Occipital lobe (tissue), 2 donors: ENCODE results near the gene MOB1B. TPM values are rescaled to one million over a fixed set of nuclear protein-coding genes. Genes with fewer than 3 reads are reported as not detected.

Experiments
- DNase-seq: peaks from one replicate; lab custom pipeline; 2025; lab: John Stamatoyannopoulos, UW
- total RNA-seq: library from RNA; depleted of rRNA; stranded (reverse); fragments of >200 nt; gene quantifications from one replicate; pipeline ENCODE4 v1.2.3, GENCODE V29; 2014

Gene MOB1B
- total RNA-seq, 1 donor from 2014 or later = 39.6 TPM

GRCh38 chr4:70914631-70915030 is 12.5 kb downstream of the MOB1B start:
- no peak for DNase-seq

GRCh38 chr4:70915036-70915815 is 13.1 kb downstream of the MOB1B start:
- DNase-seq = no peak

- DNase-seq = no peak
These were observed 13.8 kb downstream of the MOB1B start for GRCh38 chr4:70915874-70916559.

GRCh38 chr4:70920592-70920991 is 18.4 kb downstream of the MOB1B start:
- DNase-seq = no peak

GRCh38 chr4:70925418-70925817 is 23.2 kb downstream of the MOB1B start:
- no peak for DNase-seq

- no peak for DNase-seq
These were observed 23.9 kb downstream of the MOB1B start for GRCh38 chr4:70925899-70926635.

- DNase-seq = no peak
These were observed 25.5 kb downstream of the MOB1B start for GRCh38 chr4:70927502-70928137.

- DNase-seq = no peak
These were observed 28.5 kb downstream of the MOB1B start for GRCh38 chr4:70930530-70931256.

- DNase-seq = no peak
These were observed 29.2 kb downstream of the MOB1B start for GRCh38 chr4:70931347-70931746.

- no peak for DNase-seq
These were observed 30.8 kb downstream of the MOB1B start for GRCh38 chr4:70932984-70933383.

GRCh38 chr4:70935038-70935695 is 33.0 kb downstream of the MOB1B start:
- no peak for DNase-seq

GRCh38 chr4:70936200-70936787 is 34.1 kb downstream of the MOB1B start:
- DNase-seq = no peak

- no peak for DNase-seq
These were observed 35.9 kb downstream of the MOB1B start for GRCh38 chr4:70938086-70938485.

GRCh38 chr4:70940134-70940533 is 38.0 kb downstream of the MOB1B start:
- no peak for DNase-seq

GRCh38 chr4:70943114-70943513 is 40.9 kb downstream of the MOB1B start:
- no peak for DNase-seq

- DNase-seq = no peak
These were observed 42.9 kb downstream of the MOB1B start for GRCh38 chr4:70945046-70945445.

- DNase-seq = no peak
These were observed 43.4 kb downstream of the MOB1B start for GRCh38 chr4:70945452-70946055.

GRCh38 chr4:70946939-70947338 is 44.8 kb downstream of the MOB1B start:
- DNase-seq = no peak

GRCh38 chr4:70948665-70949260 is 46.6 kb downstream of the MOB1B start:
- DNase-seq = no peak
